HG02885 (cell line): ENCODE data around the gene PRKAR2B.

Experiments
- ATAC-seq: cut with Tn5 transposase; IDR thresholded peaks from one replicate; pipeline ENCODE4 v1.9.1; 2021; ENCODE audit warnings: mild to moderate bottlenecking; ENCODE audit not compliant: unreplicated experiment, poor library complexity

Gene PRKAR2B

DNA sequence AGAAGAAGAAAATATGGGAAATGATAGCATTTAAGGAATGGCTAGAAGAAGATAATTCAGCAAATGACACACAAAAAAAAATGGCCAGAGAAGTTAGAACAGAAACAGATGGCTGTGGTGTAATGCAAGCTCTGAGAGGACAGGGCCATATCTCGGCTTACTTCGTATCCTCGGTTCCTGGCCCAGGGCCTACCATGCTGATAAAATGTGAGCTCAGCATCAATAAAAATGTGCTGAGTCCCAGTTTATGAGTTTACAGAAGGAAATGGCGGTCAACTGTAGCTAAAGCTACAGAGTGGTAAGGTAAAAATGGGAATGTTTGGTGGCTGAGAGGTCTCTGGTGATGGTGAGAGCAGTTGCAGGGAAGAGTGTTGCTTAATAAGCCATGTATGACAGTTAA, 165.1 kb downstream of the PRKAR2B start:
- no peak for ATAC-seq

DNA sequence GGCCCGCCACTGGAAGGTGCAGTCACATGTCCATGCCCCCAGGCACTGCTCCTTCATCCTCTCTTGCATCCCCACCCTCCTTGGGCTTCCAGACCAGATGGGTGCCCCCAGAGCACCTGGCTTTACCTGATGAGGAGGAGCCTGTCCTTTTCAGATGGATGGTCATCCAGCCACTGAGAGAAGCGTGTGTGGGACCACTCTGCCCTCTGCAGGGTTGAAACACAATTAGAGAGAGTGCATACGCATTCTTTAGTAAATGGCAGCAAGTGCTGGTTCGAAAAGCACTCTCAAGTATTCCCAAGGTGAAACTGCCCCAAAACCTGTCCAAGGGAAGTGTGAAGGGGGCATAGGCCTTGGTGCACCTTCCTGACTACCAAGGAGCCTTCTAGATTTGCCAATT, 165.9 kb downstream of the PRKAR2B start:
- ATAC-seq = no peak
